CD4-positive, alpha-beta T cell (primary cell): Measurements from ENCODE around the gene AFF3. TPM values are rescaled to one million over a fixed set of nuclear protein-coding genes. Genes with fewer than 3 reads are reported as not detected.
A peak's percentile ranks its signal among the peaks of the same experiment; 100 is the strongest.

ENCODE experiments used
- ATAC-seq: fragments of 200-7000 bp; cut with Tn5 transposase; one replicate; pipeline ENCODE4 v1.10.0; 2022; ENCODE audit warnings: mild to moderate bottlenecking; ENCODE audit not compliant: poor library complexity
- CTCF ChIA-PET: fragments of 350-600 bp; sonication (Branson Sonifier 250); formaldehyde crosslinking; loops from one replicate; lab custom pipeline; 2021; ENCODE audit warnings: antibody characterized with exemption, inconsistent platforms; lab: Charles Lee
- POLR2A ChIA-PET: fragments of 350-600 bp; sonication (Branson Sonifier 250); formaldehyde crosslinking; loops from one replicate; lab custom pipeline; 2021; ENCODE audit warnings: antibody characterized with exemption, inconsistent platforms; lab: Charles Lee
- DNase-seq, 14 experiments: peaks; one replicate each; pipeline ENCODE4 v3.0.0-alpha.2; 2013 to 2020; ENCODE audit warnings: mixed read lengths in 2 of 14
- H3K27ac ChIP-seq, 2 donors: one replicate each; pipeline versions ENCODE4 v1.5.1 to v1.7.0; 2013; ENCODE audit warnings: low read length in 2 of 2, low read depth in 1 of 2, mild to moderate bottlenecking in 1 of 2
- H3K27me3 ChIP-seq, 2 experiments: 1 replicate in 1 of 2; 2 replicates in 1 of 2; pipeline versions ENCODE4 v1.6.1 to v1.7.0; 2013; ENCODE audit warnings: low read length in 2 of 2, control low read depth in 1 of 2, mild to moderate bottlenecking in 1 of 2, moderate library complexity in 1 of 2; ENCODE audit not compliant: insufficient read depth in 2 of 2, control insufficient read depth in 1 of 2
- H3K36me3 ChIP-seq: one replicate; pipeline ENCODE4 v1.6.1; 2013; ENCODE audit warnings: low read length, control low read depth; ENCODE audit not compliant: insufficient read depth
- H3K4me1 ChIP-seq: one replicate; pipeline ENCODE4 v1.6.1; 2013; ENCODE audit warnings: low read length, control low read depth; ENCODE audit not compliant: insufficient read depth
- H3K4me3 ChIP-seq: one replicate; pipeline ENCODE4 v1.5.1; 2013; ENCODE audit warnings: mild to moderate bottlenecking, low read length, moderate library complexity
- H3K9me3 ChIP-seq, 2 experiments: 1 replicate in 1 of 2; 2 replicates in 1 of 2; pipeline versions ENCODE4 v1.6.1 to v1.7.0; 2013; ENCODE audit warnings: low read length in 2 of 2, mild to moderate bottlenecking in 2 of 2, control low read depth in 1 of 2, moderate library complexity in 1 of 2; ENCODE audit not compliant: control insufficient read depth in 1 of 2, insufficient read depth in 1 of 2
- H3K27ac Mint-ChIP-seq: one replicate; pipeline ENCODE4 v1.8.0; 2020; ENCODE audit warnings: mixed read lengths
- H3K27me3 Mint-ChIP-seq: one replicate; pipeline ENCODE4 v1.8.0; 2021; ENCODE audit warnings: mixed read lengths
- H3K36me3 Mint-ChIP-seq: one replicate; pipeline ENCODE4 v1.8.0; 2021; ENCODE audit warnings: low read depth, mixed read lengths
- H3K4me1 Mint-ChIP-seq: one replicate; pipeline ENCODE4 v1.8.0; 2021; ENCODE audit warnings: low read depth, mixed read lengths
- H3K4me3 Mint-ChIP-seq: one replicate; pipeline ENCODE4 v1.8.0; 2020; ENCODE audit warnings: mild to moderate bottlenecking, mixed read lengths
- H3K9me3 Mint-ChIP-seq: one replicate; pipeline ENCODE4 v1.8.0; 2020; ENCODE audit warnings: mixed read lengths
- intact Hi-C, 2 experiments: fragments of 100-400 bp; cut with DNase I in 1 of 2; cut with micrococcal nuclease in 1 of 2; formaldehyde crosslinking; loops; one replicate each; pipeline versions ENCODE4 v1.15.1 to v1.9.0; 2023 to 2025; cut with DNase I, micrococcal nuclease
- total RNA-seq, 174 experiments: library from RNA in 2 of 174; stranded (reverse) in 2 of 174; gene quantifications; one replicate each; pipeline ENCODE4 v1.2.3 and lab custom pipeline; 2021 to 2026
- TF ChIP-seq, protein P1 (sequence below): fragments of 200-600 bp; IDR thresholded peaks from one replicate; pipeline ENCODE4 v1.8.0; 2022; ENCODE audit warnings: antibody characterized with exemption, mild to moderate bottlenecking

Gene AFF3
- total RNA-seq, 2 experiments from 2014 or later = 15.4 to 15.7 TPM

DNA sequence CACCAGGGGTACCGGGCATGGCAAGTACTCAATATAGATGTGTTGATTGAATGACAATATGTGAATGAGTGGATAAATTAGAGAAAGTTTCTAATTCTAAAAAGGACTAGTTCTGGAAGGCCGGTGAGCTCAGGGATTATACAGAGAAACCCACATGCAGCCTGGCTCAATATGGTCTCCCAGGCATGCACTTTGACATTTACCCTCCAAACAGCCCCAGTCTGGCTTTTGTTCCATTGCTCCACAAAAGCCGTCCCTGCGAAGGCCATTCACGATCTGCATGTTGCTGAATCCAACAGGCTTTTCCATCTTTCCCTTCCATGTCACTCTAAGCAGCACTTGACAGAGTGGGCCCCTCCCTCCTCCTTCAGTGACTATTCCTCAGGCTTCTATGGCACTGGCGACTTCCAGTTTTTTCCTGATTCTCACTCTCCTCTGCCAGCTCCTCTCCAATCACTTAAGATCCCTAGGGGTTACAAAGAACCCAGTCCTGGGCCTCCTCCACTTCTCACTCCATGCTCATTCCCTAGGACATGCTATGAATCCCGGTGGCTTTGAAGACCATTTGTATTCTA, 266.7 kb downstream of the AFF3 start:
- no peak overlapping the region for H3K4me3 Mint-ChIP-seq
- Histone ChIP-seq H3K27ac (no peak overlapping the region), H3K4me1 (no peaks in the 10 kb centered on the region), H3K9me3 (no peaks in the 10 kb centered on the region), H3K4me3 (no peak overlapping the region), H3K27me3 (no peaks in the 10 kb centered on the region), H3K36me3 (no peaks in the 10 kb centered on the region)
- CTCF ChIA-PET = interaction anchor here (0.9 kb wide), 1 partner anchor 16 kb away, joined by 3 read pairs; no protein-coding TSS in a partner anchor
- ATAC-seq = no peak
- H3K4me1 Mint-ChIP-seq = no peaks in the 10 kb centered on the region
- H3K27ac Mint-ChIP-seq = no peak overlapping the region
- TF ChIP-seq, protein P1, sequence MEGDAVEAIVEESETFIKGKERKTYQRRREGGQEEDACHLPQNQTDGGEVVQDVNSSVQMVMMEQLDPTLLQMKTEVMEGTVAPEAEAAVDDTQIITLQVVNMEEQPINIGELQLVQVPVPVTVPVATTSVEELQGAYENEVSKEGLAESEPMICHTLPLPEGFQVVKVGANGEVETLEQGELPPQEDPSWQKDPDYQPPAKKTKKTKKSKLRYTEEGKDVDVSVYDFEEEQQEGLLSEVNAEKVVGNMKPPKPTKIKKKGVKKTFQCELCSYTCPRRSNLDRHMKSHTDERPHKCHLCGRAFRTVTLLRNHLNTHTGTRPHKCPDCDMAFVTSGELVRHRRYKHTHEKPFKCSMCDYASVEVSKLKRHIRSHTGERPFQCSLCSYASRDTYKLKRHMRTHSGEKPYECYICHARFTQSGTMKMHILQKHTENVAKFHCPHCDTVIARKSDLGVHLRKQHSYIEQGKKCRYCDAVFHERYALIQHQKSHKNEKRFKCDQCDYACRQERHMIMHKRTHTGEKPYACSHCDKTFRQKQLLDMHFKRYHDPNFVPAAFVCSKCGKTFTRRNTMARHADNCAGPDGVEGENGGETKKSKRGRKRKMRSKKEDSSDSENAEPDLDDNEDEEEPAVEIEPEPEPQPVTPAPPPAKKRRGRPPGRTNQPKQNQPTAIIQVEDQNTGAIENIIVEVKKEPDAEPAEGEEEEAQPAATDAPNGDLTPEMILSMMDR = no peak
- no peaks in the 10 kb centered on the region for H3K27me3 Mint-ChIP-seq
- no peak for DNase-seq
- no peaks in the 10 kb centered on the region for H3K36me3 Mint-ChIP-seq
- H3K9me3 Mint-ChIP-seq = no peaks in the 10 kb centered on the region
- POLR2A ChIA-PET = no interaction called here
- intact Hi-C loops = no loop called here

DNA sequence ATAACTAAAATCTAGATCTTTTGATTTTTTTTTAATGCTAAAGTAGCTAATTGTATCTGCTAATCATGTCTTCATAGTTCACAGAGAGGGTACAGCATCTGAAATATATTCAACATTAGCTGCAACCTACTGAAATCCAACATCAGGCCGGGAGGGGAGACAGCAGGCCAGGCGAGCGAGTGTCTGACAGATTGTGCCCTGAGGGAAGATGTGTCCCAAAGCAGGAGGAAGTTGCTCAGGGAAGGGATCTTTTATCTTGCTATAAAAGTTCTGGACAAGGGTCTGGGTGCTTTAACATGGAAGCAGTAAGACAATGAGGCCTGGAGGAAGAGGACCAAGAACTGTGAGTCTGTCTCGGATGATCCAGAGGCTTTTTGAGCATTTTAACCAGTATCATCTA, 274.1 kb downstream of the AFF3 start:
- no peak for DNase-seq
- no peak overlapping the region for H3K4me3 Mint-ChIP-seq
- CTCF ChIA-PET = no interaction called here

DNA sequence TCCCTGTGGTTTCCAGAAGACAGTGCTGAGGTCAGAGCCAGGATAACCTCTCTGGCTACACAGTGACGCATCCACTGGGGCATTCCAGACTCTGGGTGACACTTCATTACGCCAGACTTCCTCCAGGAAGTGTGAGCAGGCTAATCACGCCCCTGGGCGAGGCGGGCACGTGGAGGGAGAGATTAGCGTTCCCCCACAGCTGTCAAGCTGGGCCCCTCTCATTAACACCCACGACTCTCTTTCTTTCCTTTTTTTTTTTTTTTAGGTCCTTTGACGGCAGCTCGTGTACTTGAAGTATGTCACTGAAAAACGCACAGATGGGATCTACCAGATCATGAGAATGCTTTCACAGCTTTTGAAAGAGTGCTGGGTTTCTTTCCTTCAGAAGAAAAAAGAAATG, 274.6 kb downstream of the AFF3 start:
- POLR2A ChIA-PET = no interaction called here
- Mint-ChIP-seq H3K27me3 (no peaks in the 10 kb centered on the region), H3K36me3 (no peaks in the 10 kb centered on the region), H3K9me3 (no peaks in the 10 kb centered on the region), H3K4me3 (no peak overlapping the region), H3K4me1 (peaks cover 10% of the 10 kb centered on the region), H3K27ac (no peak overlapping the region)
- no peaks in the 10 kb centered on the region for H3K4me1 ChIP-seq
- no peak overlapping the region for H3K4me3 ChIP-seq
- H3K27ac ChIP-seq = no peak overlapping the region
- H3K27me3 ChIP-seq = no peaks in the 10 kb centered on the region
- intact Hi-C loops = no loop called here
- CTCF ChIA-PET = interaction anchor here (0.6 kb wide), 1 partner anchor 509 kb away, joined by 3 read pairs; no protein-coding TSS in a partner anchor
- DNase-seq (peak in 2 of 14 experiments; percentile 48 to 60), ATAC-seq (no peak)
- H3K36me3 ChIP-seq = no peaks in the 10 kb centered on the region
- TF ChIP-seq, protein P1 = no peak
- no peaks in the 10 kb centered on the region for H3K9me3 ChIP-seq

More for the DNA sequence above, 274.1 kb downstream of the AFF3 start:
- Histone ChIP-seq H3K27me3 (no peaks in the 10 kb centered on the region), H3K4me3 (no peak overlapping the region), H3K4me1 (no peaks in the 10 kb centered on the region), H3K27ac (no peak overlapping the region), H3K36me3 (no peaks in the 10 kb centered on the region), H3K9me3 (no peaks in the 10 kb centered on the region)
- no peaks in the 10 kb centered on the region for H3K27me3 Mint-ChIP-seq
- POLR2A ChIA-PET = no interaction called here
- TF ChIP-seq, protein P1 = no peak
- ATAC-seq = no peak
- no peak overlapping the region for H3K27ac Mint-ChIP-seq
- H3K36me3 Mint-ChIP-seq = no peaks in the 10 kb centered on the region
- intact Hi-C loops = no loop called here
- peaks cover 5% of the 10 kb centered on the region for H3K4me1 Mint-ChIP-seq
- H3K9me3 Mint-ChIP-seq = no peaks in the 10 kb centered on the region
